ENCODE results near the gene CFHR2.

DNA sequence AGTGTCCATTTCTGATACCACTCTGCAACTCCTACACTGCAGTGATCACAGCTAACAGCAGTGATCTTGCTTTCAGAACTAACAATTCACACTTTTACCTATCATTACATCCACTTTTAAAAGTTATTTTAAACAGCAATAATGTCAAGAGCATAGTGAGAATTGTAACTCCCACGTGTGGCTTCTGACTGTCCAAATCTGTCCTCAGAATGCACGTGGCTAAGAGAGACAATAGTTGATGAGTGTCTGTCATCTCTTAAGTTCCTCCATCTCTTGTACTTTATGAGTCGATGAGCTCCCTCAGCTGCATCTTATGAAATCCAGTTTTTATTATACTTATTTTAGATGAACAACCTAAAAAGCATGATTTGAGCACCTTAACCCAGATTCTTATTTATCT lies 17.3 kb downstream of the CFHR2 start:
- TF ChIP-seq, protein P1, sequence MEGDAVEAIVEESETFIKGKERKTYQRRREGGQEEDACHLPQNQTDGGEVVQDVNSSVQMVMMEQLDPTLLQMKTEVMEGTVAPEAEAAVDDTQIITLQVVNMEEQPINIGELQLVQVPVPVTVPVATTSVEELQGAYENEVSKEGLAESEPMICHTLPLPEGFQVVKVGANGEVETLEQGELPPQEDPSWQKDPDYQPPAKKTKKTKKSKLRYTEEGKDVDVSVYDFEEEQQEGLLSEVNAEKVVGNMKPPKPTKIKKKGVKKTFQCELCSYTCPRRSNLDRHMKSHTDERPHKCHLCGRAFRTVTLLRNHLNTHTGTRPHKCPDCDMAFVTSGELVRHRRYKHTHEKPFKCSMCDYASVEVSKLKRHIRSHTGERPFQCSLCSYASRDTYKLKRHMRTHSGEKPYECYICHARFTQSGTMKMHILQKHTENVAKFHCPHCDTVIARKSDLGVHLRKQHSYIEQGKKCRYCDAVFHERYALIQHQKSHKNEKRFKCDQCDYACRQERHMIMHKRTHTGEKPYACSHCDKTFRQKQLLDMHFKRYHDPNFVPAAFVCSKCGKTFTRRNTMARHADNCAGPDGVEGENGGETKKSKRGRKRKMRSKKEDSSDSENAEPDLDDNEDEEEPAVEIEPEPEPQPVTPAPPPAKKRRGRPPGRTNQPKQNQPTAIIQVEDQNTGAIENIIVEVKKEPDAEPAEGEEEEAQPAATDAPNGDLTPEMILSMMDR (IDR thresholded peaks at IDR 0.05), result no peak
- no peak for TF ChIP-seq POLR2A (IDR thresholded peaks at IDR 0.05)
